ENCODE measurements around the gene TPRG1L. TPM values are rescaled to one million over a fixed set of nuclear protein-coding genes. Genes with fewer than 3 reads are reported as not detected.

Gene TPRG1L
- total and polyA plus RNA-seq, 9 donors: 11.0 to 32.4 (median 30.0) TPM

- Histone ChIP-seq H3K27me3 (ENCODE audit: control insufficient read depth, insufficient read depth, low read length) (no peaks in the 10 kb centered on the region), H3K4me1 (ENCODE audit: control insufficient read depth, insufficient read depth, low read length) (peaks cover 8% of the 10 kb centered on the region), H3K27ac (ENCODE audit: low read length) (no peak overlapping the region), H3K36me3 (ENCODE audit: control insufficient read depth, insufficient read depth, low read length) (peaks cover 87% of the 10 kb centered on the region), H3K9me3 (replicated peaks; ENCODE audit: control insufficient read depth, low read depth, low read length) (no peaks in the 10 kb centered on the region), H3K4me3 (ENCODE audit: low read length) (no peak overlapping the region)
- WGBS (ENCODE audit: insufficient coverage): 93% methylated on average over 22 of the region's 26 CpGs
- DNase-seq: no peak
These were observed 8.0 kb downstream of the TPRG1L start for GRCh38 chr1:3632716-3633343.

- Histone ChIP-seq H3K4me1 (ENCODE audit: control insufficient read depth, insufficient read depth, low read length) (peaks cover 8% of the 10 kb centered on the region), H3K27me3 (ENCODE audit: control insufficient read depth, insufficient read depth, low read length) (no peaks in the 10 kb centered on the region), H3K4me3 (ENCODE audit: low read length) (no peak overlapping the region), H3K9me3 (replicated peaks; ENCODE audit: control insufficient read depth, low read depth, low read length) (no peaks in the 10 kb centered on the region), H3K27ac (ENCODE audit: low read length) (no peak overlapping the region), H3K36me3 (ENCODE audit: control insufficient read depth, insufficient read depth, low read length) (peaks cover 87% of the 10 kb centered on the region)
- DNase-seq: no peak
- WGBS (ENCODE audit: insufficient coverage): 87% methylated on average over 27 of the region's 28 CpGs
These were observed 8.7 kb downstream of the TPRG1L start for GRCh38 chr1:3633344-3634058.

GRCh38 chr1:3634059-3634800, 9.4 kb downstream of the TPRG1L start:
- Histone ChIP-seq H3K9me3 (replicated peaks; ENCODE audit: control insufficient read depth, low read depth, low read length) (no peaks in the 10 kb centered on the region), H3K27me3 (ENCODE audit: control insufficient read depth, insufficient read depth, low read length) (no peaks in the 10 kb centered on the region), H3K27ac (ENCODE audit: low read length) (no peak overlapping the region), H3K4me3 (ENCODE audit: low read length) (no peak overlapping the region), H3K4me1 (ENCODE audit: control insufficient read depth, insufficient read depth, low read length) (peaks cover 8% of the 10 kb centered on the region), H3K36me3 (ENCODE audit: control insufficient read depth, insufficient read depth, low read length) (peaks cover 84% of the 10 kb centered on the region)
- WGBS (ENCODE audit: insufficient coverage): 92% methylated on average over 22 of the region's 22 CpGs
- DNase-seq: no peak

GRCh38 chr1:3636080-3636479, 11.3 kb downstream of the TPRG1L start:
- H3K27me3 ChIP-seq (ENCODE audit: control insufficient read depth, insufficient read depth, low read length): no peaks in the 10 kb centered on the region
- peaks cover 69% of the 10 kb centered on the region for H3K36me3 ChIP-seq (ENCODE audit: control insufficient read depth, insufficient read depth, low read length)
- no peak for DNase-seq
- no peak overlapping the region for H3K27ac ChIP-seq (ENCODE audit: low read length)
- H3K4me1 ChIP-seq (ENCODE audit: control insufficient read depth, insufficient read depth, low read length): peaks cover 8% of the 10 kb centered on the region
- H3K4me3 ChIP-seq (ENCODE audit: low read length): no peak overlapping the region
- WGBS (ENCODE audit: insufficient coverage): 93% methylated on average over 11 of the region's 14 CpGs
- no peaks in the 10 kb centered on the region for H3K9me3 ChIP-seq (replicated peaks; ENCODE audit: control insufficient read depth, low read depth, low read length)

- Histone ChIP-seq H3K36me3 (ENCODE audit: control insufficient read depth, insufficient read depth, low read length) (peaks cover 69% of the 10 kb centered on the region), H3K9me3 (replicated peaks; ENCODE audit: control insufficient read depth, low read depth, low read length) (no peaks in the 10 kb centered on the region), H3K4me1 (ENCODE audit: control insufficient read depth, insufficient read depth, low read length) (peaks cover 8% of the 10 kb centered on the region), H3K4me3 (ENCODE audit: low read length) (no peak overlapping the region), H3K27ac (ENCODE audit: low read length) (no peak overlapping the region), H3K27me3 (ENCODE audit: control insufficient read depth, insufficient read depth, low read length) (no peaks in the 10 kb centered on the region)
- WGBS (ENCODE audit: insufficient coverage): 97% methylated on average over 11 of the region's 11 CpGs
- no peak for DNase-seq
These were observed 11.7 kb downstream of the TPRG1L start for GRCh38 chr1:3636531-3636930.

GRCh38 chr1:3638027-3638426, 13.2 kb downstream of the TPRG1L start:
- Histone ChIP-seq H3K27me3 (ENCODE audit: control insufficient read depth, insufficient read depth, low read length) (no peaks in the 10 kb centered on the region), H3K4me1 (ENCODE audit: control insufficient read depth, insufficient read depth, low read length) (peaks cover 8% of the 10 kb centered on the region), H3K27ac (ENCODE audit: low read length) (no peak overlapping the region), H3K4me3 (ENCODE audit: low read length) (no peak overlapping the region), H3K36me3 (ENCODE audit: control insufficient read depth, insufficient read depth, low read length) (peaks cover 59% of the 10 kb centered on the region), H3K9me3 (replicated peaks; ENCODE audit: control insufficient read depth, low read depth, low read length) (no peaks in the 10 kb centered on the region)
- 88% methylated on average over 12 of the region's 12 CpGs for WGBS (ENCODE audit: insufficient coverage)
- DNase-seq: no peak

GRCh38 chr1:3638676-3639075, 13.9 kb downstream of the TPRG1L start:
- H3K4me1 ChIP-seq (ENCODE audit: control insufficient read depth, insufficient read depth, low read length): peaks cover 2% of the 10 kb centered on the region
- H3K27me3 ChIP-seq (ENCODE audit: control insufficient read depth, insufficient read depth, low read length): no peaks in the 10 kb centered on the region
- WGBS (ENCODE audit: insufficient coverage): 58% methylated on average over 4 of the region's 15 CpGs
- DNase-seq: no peak
- no peak overlapping the region for H3K4me3 ChIP-seq (ENCODE audit: low read length)
- H3K9me3 ChIP-seq (replicated peaks; ENCODE audit: control insufficient read depth, low read depth, low read length): no peaks in the 10 kb centered on the region
- peaks cover 58% of the 10 kb centered on the region for H3K36me3 ChIP-seq (ENCODE audit: control insufficient read depth, insufficient read depth, low read length)
- H3K27ac ChIP-seq (ENCODE audit: low read length): no peak overlapping the region

- Histone ChIP-seq H3K9me3 (replicated peaks; ENCODE audit: control insufficient read depth, low read depth, low read length) (no peaks in the 10 kb centered on the region), H3K4me3 (ENCODE audit: low read length) (no peak overlapping the region), H3K27ac (ENCODE audit: low read length) (no peak overlapping the region), H3K4me1 (ENCODE audit: control insufficient read depth, insufficient read depth, low read length) (no peaks in the 10 kb centered on the region), H3K27me3 (ENCODE audit: control insufficient read depth, insufficient read depth, low read length) (no peaks in the 10 kb centered on the region), H3K36me3 (ENCODE audit: control insufficient read depth, insufficient read depth, low read length) (peaks cover 54% of the 10 kb centered on the region)
- no peak for DNase-seq
- WGBS (ENCODE audit: insufficient coverage): 88% methylated on average over 19 of the region's 23 CpGs
These were observed 14.6 kb downstream of the TPRG1L start for GRCh38 chr1:3639397-3639911.

GRCh38 chr1:3640121-3640837, 15.5 kb downstream of the TPRG1L start:
- H3K27ac ChIP-seq (ENCODE audit: low read length): no peak overlapping the region
- DNase-seq: no peak
- H3K4me3 ChIP-seq (ENCODE audit: low read length): no peak overlapping the region
- H3K36me3 ChIP-seq (ENCODE audit: control insufficient read depth, insufficient read depth, low read length): peaks cover 50% of the 10 kb centered on the region
- H3K4me1 ChIP-seq (ENCODE audit: control insufficient read depth, insufficient read depth, low read length): no peaks in the 10 kb centered on the region
- WGBS (ENCODE audit: insufficient coverage): 88% methylated on average over 35 of the region's 36 CpGs
- no peaks in the 10 kb centered on the region for H3K9me3 ChIP-seq (replicated peaks; ENCODE audit: control insufficient read depth, low read depth, low read length)
- no peaks in the 10 kb centered on the region for H3K27me3 ChIP-seq (ENCODE audit: control insufficient read depth, insufficient read depth, low read length)
